ENCODE measurements around the gene GJD3.

GJD3 gene

DNA sequence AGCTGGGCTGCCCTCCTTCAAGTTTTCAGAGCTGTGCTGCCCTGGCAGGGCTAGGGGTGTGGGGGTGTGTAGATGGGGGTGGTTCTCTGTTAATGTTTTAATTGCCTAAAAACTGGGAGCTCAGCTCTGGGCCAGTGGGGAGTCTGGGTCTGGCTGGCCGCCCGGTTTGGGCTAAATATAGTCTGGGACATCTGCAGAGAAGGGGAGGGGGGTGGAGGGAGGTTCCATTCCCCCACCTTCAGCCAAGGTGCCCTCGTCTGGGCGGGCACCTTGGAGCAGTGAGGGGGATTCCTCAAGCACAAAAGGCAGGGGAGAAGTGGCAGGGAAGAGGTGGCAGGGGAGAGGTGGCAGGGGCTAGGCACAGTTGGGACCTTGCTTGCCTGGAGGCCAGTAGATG, 42.6 kb downstream of the GJD3 start:
- DNase-seq, result no peak

DNA sequence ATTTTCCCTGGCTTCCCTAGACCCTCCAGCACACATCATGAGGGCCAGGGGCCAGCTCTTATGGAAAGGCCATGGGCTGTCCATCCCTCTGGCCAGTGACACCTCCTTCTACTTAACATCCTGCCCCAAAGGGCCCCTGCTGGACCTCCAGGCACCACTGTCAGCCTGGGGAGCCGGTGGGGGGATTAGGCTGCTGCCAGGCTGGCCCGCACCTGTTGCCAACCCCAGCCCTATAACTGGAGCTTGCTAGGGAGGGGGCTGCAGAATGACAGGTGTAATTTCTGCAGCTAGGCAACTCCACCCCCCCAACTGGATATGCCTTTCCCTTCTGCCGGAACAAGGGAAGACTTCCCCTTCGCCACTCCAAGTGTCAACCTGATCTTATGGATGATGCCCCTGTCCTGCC, 43.0 kb downstream of the GJD3 start:
- DNase-seq, result no peak

DNA sequence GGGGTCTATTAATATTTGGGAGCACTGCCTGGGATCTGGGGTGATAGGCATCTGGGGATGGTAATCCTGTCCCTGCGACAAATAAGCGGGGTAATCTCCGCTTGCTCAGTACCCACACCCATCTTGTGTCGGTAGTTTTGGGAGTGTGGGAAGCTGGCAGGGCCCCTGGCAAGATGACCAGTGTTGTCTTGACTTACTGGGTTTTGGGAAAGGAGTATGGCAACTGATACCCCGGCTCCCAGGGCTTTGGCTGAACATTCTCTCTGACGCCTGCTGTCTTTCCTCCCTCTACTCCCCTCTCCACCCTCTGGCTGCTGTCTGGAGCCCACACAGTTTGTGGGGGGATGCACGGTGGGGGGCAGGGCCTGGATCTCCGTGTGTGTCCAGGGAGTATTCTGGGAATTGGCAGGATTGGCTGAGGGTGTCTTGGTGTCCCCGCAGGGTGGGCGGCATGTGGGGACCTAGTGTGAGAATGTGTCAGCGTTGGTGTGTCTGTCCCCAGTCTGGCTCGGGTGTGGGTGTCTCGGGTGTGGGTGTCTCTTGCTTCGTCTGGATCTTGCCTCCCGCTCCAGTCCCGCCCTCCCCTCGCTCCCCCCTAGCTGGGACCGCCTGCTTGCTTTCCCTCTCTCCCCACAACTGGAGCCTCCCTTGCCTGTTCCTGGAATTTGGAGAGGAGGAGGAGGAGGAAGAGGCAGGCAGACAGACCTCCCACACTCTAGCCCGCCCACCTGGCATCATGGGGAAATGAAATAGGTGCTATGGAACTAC, 43.6 kb downstream of the GJD3 start:
- DNase-seq, result no peak

DNA sequence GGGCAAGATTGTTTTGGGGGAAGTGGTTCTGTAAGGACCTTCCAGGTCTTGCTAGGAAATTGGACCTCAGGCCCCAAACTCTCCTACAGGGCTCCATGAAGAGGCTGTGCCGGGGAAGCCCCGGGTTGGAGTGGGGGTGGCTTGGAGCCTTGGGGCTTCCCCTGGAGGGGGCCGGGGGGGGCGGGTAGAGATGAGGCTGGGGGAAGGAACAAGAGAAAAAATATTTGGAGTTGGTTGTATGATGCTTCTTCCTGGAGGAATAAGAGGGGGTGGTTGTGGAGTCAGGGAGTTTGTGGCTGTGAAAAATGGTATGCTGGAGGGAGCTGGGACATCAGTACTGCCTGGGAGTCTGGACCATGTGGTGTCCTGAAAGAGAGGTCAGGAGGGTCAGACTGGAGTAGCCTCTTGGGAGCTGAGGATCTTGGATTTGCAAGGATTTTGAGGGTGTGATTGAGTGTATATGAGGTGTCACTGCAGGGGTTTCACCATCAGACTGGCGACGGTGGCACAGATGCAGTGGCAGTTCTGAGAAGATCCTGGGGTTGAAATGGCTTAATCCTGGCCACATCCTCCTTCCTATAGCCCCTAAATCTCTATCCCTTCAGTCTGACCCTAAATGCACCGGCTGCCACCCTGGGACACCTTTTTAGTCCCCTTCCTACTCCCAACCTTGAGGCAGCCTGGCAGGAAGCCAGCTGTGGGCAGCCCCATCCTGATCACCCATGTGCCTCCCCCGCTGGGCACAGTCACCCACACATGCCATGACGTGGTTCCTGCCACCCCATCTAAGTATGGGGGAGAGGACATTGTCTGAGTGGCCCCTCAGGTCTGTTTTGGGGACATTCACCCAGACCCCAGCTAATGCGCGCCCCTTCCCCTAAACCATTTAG, 44.6 kb downstream of the GJD3 start:
- DNase-seq, result no peak

DNA sequence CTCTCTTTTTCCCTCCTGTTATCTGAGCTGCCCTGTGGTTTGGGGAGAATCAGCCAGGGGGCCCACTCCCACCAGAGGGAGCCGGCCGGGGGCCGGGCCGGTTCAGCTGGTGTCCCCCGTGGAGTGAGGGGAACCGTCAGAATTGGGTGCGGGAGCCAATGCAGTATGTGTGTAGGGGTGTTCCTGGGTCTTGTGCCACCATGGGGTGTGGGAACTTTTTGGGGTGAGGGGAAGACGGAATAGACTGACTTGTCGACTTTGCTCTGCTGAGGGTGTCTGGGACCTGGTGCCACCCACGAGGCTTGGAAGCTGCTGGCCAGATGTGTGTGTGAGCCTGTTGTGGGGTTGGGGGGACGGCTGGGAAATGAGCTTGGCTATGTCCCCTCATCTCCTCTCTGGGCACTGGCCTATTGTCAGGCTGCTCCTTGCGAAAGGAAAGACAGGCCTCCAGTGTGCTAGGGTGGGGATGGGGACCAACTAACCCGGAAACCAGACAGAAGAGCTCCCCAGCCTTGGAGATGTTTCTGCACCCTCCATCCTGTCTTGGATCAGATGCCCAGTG, 45.6 kb downstream of the GJD3 start:
- DNase-seq, result no peak

DNA sequence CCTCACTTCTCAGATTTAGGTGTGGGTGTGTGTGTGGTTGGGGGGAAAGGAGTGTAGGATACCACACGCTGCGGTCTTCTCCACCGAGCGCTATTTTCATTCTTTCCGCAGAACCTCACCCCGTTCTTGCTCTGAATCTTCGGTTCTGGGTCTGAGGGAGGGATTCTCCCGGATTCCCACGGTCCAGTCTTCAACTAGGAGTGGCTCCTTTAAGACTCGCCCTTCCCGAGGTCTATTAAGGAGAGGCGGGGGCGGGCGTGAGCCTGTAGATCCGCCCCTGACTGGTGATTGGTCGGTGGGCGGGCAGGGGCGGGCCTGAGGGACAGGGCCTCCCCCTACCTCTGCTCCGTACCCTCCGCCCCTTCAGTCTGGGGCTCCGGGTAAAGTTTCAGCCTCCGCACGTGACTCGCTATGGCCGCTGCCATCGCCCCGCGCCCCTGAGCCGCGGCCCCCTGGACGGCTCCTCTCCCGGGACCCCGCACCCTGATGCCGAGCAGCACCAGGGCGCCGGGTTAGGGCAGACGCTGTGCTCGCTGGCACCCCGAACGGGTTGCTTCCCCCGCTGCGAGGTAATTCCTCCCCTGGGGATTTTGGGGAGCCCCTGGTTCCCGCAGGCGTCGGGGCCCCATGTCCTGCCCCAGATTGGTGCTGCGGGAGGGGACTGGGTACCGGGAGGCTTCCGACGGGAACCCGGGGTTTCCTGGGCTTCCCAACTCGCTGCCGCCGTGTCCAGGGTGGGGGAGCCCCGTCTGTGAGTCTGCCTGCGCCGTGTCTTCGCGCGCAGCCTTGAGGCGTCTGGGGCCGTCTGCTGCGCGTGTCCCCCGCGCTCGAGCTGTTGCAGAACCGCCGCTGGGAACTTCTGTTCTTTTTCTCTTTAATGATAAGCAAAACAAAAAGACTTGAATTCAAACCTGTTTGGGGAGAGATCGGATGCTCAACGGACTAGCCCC, 46.4 kb downstream of the GJD3 start:
- DNase-seq, result peak; percentile 90

DNA sequence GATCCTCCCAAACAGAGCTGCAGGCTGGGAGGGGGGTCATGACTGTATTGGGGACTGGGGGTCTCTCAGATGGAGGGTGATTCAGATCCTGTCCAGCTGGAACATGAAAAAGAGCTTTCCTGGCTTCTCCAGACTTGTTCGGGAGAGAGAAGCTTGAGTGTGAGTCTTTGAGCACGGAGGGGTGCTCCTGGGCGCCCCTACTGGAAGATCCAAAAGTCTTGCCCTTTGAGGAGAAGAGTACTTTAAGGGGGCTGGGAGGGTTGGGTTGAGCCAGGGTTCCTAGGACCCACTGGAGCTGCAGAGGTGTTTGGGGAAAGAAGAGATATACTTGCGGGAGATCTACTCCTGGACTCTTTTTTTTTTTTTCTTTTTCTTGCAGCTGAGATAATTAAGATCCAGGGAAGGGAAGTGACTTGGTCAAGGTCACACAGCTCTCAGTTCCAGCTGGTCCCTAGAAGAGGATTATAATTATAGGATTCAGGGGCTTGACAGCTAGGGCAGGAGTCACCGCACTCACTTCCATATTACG, 47.1 kb downstream of the GJD3 start:
- DNase-seq, result no peak

DNA sequence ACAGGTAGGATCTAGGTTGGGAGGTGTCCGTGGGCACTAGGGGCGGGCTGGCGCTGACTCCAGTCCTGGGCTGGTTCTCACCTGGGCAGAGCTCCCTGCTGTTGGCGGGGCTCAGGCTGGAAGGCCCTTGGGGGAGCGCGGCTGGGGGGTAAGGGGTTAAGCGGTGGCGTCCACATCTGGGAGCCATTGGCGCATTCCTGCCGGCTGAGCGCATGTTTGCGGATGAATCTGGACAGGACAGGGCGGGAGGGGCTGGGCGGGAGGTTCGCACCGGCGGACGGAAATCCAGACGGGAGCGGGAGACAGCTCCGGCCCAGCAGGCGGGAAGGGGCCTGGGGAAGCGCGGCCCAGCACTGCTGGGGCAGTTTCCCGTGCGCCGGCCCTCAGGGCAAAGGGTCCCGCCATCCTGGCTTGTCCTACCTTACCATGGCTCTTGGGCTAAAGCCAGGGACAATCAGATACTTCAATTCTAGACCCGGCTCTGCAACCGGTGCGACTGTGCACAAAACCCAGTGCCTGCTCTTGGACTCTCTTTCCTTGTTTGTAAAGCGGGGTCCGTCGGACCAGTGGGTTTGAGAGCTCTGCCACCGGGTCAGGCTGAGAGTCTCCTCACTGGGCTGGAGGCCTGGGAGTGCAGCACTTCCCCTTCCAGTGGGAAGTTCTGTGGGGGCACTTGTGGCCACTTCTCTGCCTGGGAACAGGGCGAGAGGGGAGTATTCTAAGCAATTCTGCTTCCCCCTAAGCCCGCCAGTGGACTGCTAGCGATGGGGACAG, 47.8 kb downstream of the GJD3 start:
- no peak for DNase-seq

DNA sequence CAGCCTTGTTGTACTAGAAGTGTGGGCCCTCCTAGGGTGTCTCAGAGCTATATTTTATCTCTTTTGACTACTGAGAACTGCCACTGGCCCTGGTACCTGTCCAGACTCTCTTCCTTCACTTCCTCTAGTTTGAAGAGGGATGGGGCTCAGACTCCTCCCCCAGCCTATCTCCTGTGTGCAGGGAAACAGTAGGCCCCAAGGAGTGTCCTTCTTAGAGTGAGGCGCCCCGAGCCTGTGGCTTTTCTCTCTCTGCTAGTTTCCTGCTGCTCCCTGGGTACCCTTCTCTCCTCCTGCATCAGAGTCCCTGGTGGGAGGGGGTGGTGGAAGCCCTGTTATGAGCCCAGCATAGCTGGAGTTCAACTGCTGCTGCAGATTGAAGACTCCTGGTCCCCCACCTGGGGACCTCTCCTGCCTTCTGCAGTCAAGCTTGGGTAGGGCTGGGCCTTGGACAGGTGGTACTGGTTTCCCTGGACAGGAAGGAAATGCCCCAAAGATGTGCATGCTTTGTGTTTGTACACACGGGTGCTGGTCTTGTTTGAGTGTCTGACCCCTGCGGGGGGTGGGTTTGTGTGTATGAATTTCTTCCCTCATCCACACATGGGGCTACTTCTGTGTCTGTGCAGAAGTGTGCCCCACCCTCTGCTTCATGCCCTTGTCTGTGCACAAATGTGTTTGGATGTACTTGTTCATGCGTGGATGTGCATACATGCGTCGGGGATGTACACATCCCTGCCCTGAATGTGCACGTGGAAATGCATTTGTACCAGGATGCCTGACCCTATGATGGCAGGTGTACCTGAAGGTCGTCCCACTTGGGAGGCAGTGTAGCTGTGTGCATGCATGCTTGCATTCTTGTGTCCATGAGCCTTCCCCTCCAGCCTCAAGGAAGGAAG, 48.6 kb downstream of the GJD3 start:
- DNase-seq, result no peak

DNA sequence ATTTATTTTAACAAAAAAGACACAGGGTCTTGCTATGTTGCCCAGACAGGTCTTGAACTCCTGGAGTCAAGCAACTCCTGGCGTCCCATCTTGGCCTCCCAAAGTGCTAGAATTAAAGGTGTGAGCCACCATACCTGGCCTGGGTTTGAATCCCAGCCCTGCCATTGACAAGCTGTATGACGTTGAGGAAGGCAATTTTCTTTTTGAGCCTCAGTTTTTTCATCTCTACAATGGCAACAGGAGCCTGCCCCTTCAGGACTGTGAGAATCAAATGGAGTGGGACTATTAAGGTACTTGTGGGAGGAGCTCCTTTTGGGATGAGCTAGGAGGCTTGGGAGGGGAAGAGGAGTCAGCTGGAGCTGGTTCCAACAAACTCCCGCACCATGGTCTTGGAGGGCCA, 49.3 kb downstream of the GJD3 start:
- DNase-seq, result no peak

DNA sequence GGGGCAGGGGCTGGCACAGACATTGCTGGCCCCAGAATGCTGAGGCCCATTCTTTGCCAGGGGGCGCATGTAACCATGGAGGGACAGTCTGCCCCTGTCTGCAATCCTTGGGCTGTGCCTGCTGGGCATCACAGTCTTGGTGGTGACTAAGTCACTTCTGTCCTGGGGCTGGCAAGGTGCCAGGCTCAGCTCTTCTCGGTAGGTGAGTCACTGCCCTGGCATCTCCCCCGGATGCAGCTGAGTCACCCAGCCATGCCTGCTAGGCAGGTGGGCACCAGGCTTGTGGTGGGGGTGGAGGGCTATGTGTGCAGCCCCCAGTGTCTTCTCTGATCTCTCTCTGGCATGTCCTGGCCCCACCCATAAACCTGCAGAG, 50.0 kb downstream of the GJD3 start:
- DNase-seq, result peak; percentile 75

DNA sequence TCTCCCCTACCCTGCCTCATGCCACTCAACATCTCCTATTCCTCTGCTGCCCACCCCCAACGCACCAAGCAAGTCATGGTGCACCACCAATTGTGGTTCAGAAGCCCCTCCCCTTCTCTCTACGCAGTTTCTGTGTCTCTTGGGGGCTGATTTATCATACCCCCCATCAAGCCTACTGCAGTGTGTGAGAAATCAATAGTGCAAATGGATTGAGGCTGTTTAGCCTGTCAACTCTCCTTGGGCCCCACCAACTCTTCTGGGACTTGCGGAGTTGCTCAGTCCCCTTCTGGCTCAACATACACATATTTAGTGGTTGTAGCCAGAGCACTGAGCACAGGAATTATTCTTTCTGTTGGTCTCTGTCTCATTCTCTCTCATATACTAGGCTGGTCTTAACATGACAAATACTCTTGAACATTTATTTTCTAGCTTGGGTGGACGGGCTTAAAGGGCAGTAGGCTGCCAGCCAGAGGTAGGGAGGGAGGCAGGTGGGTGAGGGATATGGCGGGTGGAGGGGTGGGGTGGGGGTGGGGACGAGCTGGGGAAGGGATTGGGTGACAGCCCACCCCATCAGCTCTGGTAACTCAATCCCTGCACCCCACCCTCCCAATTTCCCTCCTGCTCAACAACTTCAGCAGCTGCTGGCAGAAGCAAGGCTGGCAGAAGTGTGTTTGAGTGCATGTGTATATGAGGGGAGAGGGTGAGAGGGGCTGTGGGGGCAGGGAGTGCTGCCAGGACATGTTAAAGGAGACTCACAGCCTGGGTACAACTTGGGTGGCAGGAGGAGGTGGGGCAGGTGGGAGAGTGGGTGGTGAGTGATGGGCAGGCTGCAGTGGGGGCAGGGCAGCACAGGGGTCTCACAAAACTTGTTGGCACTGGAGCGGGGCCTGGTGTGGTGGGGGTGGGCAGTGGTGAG, 50.6 kb downstream of the GJD3 start:
- DNase-seq, result peak; percentile 92
